Measurements from ENCODE around the gene PON2.

The PON2 gene

GRCh38 chr7:95441042-95441823 is 6.4 kb upstream of the PON2 start:
- no peak for DNase-seq

GRCh38 chr7:95440394-95441038 is 5.7 kb upstream of the PON2 start:
- no peak for DNase-seq

GRCh38 chr7:95436407-95436806 is 1.6 kb upstream of the PON2 start:
- DNase-seq, result no peak

- peak; percentile 17 for DNase-seq
Observed at GRCh38 chr7:95435422-95435780, 573 bp upstream of the PON2 start.

- no peak for DNase-seq
Observed at GRCh38 chr7:95433952-95434556, 774 bp downstream of the PON2 start.

GRCh38 chr7:95433129-95433528 is 1.7 kb downstream of the PON2 start:
- no peak for DNase-seq

- DNase-seq, result no peak
Observed at GRCh38 chr7:95432606-95433005, 2.2 kb downstream of the PON2 start.

- DNase-seq, result no peak
Observed at GRCh38 chr7:95430864-95431263, 4.0 kb downstream of the PON2 start.

GRCh38 chr7:95429241-95429990 is 5.4 kb downstream of the PON2 start:
- no peak for DNase-seq

- no peak for DNase-seq
Observed at GRCh38 chr7:95427914-95428516, 6.8 kb downstream of the PON2 start.

GRCh38 chr7:95427166-95427565 is 7.7 kb downstream of the PON2 start:
- DNase-seq, result no peak

- DNase-seq, result no peak
Observed at GRCh38 chr7:95425694-95426093, 9.1 kb downstream of the PON2 start.

- no peak for DNase-seq
Observed at GRCh38 chr7:95424716-95425115, 10.1 kb downstream of the PON2 start.

GRCh38 chr7:95421847-95422444 is 12.9 kb downstream of the PON2 start:
- no peak for DNase-seq

- no peak for DNase-seq
Observed at GRCh38 chr7:95421000-95421846, 13.6 kb downstream of the PON2 start.

GRCh38 chr7:95412075-95412474 is 22.8 kb downstream of the PON2 start:
- DNase-seq, result no peak

- no peak for DNase-seq
Observed at GRCh38 chr7:95411666-95412065, 23.2 kb downstream of the PON2 start.

GRCh38 chr7:95411036-95411435 is 23.8 kb downstream of the PON2 start:
- DNase-seq, result no peak

- DNase-seq, result no peak
Observed at GRCh38 chr7:95407751-95408150, 27.1 kb downstream of the PON2 start.

GRCh38 chr7:95405800-95406199 is 29.0 kb downstream of the PON2 start:
- DNase-seq, result no peak

- no peak for DNase-seq
Observed at GRCh38 chr7:95405208-95405607, 29.6 kb downstream of the PON2 start.
